Tibial nerve (tissue), 4 donors: ENCODE results near the gene SLC39A13. TPM values are rescaled to one million over a fixed set of nuclear protein-coding genes. Genes with fewer than 3 reads are reported as not detected.

Experiments
- DNase-seq, 2 donors: peaks; one replicate each; pipeline ENCODE4 v3.0.0-alpha.2; 2019; ENCODE audit warnings: low spot score in 2 of 2
- H3K27ac ChIP-seq, 4 donors: fragments of 200-600 bp; sonication (generic) in 3 of 4; one replicate each; pipeline ENCODE4 v1.5.1; 2017 to 2019; ENCODE audit warnings: mild to moderate bottlenecking in 1 of 4
- H3K27me3 ChIP-seq, 2 donors: fragments of 200-600 bp; sonication (generic) in 1 of 2; one replicate each; pipeline versions ENCODE4 v1.5.1 to v1.6.0; 2017 to 2019
- H3K36me3 ChIP-seq, 3 donors: fragments of 200-600 bp; sonication (generic); one replicate each; pipeline ENCODE4 v1.5.1; 2018 to 2019
- H3K4me1 ChIP-seq, 4 donors: fragments of 200-600 bp; sonication (generic) in 3 of 4; one replicate each; pipeline ENCODE4 v1.5.1; 2017 to 2019
- H3K4me3 ChIP-seq, 4 donors: fragments of 200-600 bp; sonication (generic) in 3 of 4; one replicate each; pipeline ENCODE4 v1.5.1; 2017 to 2019; ENCODE audit warnings: mild to moderate bottlenecking in 1 of 4, moderate library complexity in 1 of 4
- H3K9me3 ChIP-seq, 4 donors: fragments of 200-600 bp; sonication (generic) in 3 of 4; one replicate each; pipeline ENCODE4 v1.5.1; 2017 to 2019
- CTCF ChIP-seq, 5 experiments: fragments of 200-600 bp in 3 of 5; fragments of 450-650 bp in 2 of 5; sonication (generic) in 3 of 5; IDR thresholded peaks; one replicate each; pipeline ENCODE4 v1.5.1; 2016 to 2019; ENCODE audit warnings: antibody characterized with exemption in 5 of 5, mild to moderate bottlenecking in 3 of 5, moderate library complexity in 2 of 5
- EP300 ChIP-seq, 2 donors: sonication (generic); formaldehyde crosslinking; IDR thresholded peaks; one replicate each; pipeline ENCODE4 v1.6.1; 2017; ENCODE audit warnings: antibody characterized with exemption in 2 of 2, mild to moderate bottlenecking in 1 of 2
- POLR2A ChIP-seq, 2 donors: fragments of 450-650 bp; IDR thresholded peaks; one replicate each; pipeline ENCODE4 v1.6.1; 2017; ENCODE audit warnings: antibody characterized with exemption in 2 of 2, mild to moderate bottlenecking in 2 of 2, moderate library complexity in 2 of 2
- WGBS, 2 donors: methylation state at CpG; one replicate each; pipeline ENCODE4 v1.1.5; 2018; 5-methylcytosine and 5-hydroxymethylcytosine counted together
- total RNA-seq, 4 donors: library from RNA; depleted of rRNA; stranded (reverse); fragments of >200 nt; gene quantifications; one replicate each; pipeline ENCODE4 v1.1.0, GENCODE V29; 2016

The SLC39A13 gene
- total RNA-seq, 4 donors from 2014 or later, result 91.6 to 142 (median 116) TPM

- no peak for TF ChIP-seq POLR2A (IDR thresholded peaks at IDR 0.05)
- no peak for TF ChIP-seq EP300 (IDR thresholded peaks at IDR 0.05)
- no peak for TF ChIP-seq CTCF (IDR thresholded peaks at IDR 0.05)
- no peak for DNase-seq
- 76 to 88% methylated on average over 9 to 11 of the region's 12 CpGs for WGBS, 2 donors
- H3K27me3 ChIP-seq, result no peaks in the 10 kb centered on the region
- H3K9me3 ChIP-seq, result no peaks in the 10 kb centered on the region
- no peaks in the 10 kb centered on the region for H3K36me3 ChIP-seq
- H3K4me1 ChIP-seq, result peaks cover 0 to 4% (median 0%) of the 10 kb centered on the region in 4 donors
- H3K27ac ChIP-seq, result no peak overlapping the region
- no peak overlapping the region for H3K4me3 ChIP-seq
These were observed 33.0 kb downstream of the SLC39A13 start for GRCh38 chr11:47441421-47441820.

GRCh38 chr11:47442514-47442913 lies 34.1 kb downstream of the SLC39A13 start:
- Histone ChIP-seq H3K36me3 (no peaks in the 10 kb centered on the region), H3K27ac (no peak overlapping the region), H3K9me3 (no peaks in the 10 kb centered on the region), H3K4me3 (no peak overlapping the region), H3K4me1 (peaks cover 0 to 4% (median 0%) of the 10 kb centered on the region in 4 donors), H3K27me3 (no peaks in the 10 kb centered on the region)
- no peak for DNase-seq
- 80 to 85% methylated on average over 4 to 8 of the region's 8 CpGs for WGBS, 2 donors
- TF ChIP-seq EP300 (IDR thresholded peaks at IDR 0.05) (no peak), POLR2A (IDR thresholded peaks at IDR 0.05) (no peak), CTCF (IDR thresholded peaks at IDR 0.05) (no peak)

DNA sequence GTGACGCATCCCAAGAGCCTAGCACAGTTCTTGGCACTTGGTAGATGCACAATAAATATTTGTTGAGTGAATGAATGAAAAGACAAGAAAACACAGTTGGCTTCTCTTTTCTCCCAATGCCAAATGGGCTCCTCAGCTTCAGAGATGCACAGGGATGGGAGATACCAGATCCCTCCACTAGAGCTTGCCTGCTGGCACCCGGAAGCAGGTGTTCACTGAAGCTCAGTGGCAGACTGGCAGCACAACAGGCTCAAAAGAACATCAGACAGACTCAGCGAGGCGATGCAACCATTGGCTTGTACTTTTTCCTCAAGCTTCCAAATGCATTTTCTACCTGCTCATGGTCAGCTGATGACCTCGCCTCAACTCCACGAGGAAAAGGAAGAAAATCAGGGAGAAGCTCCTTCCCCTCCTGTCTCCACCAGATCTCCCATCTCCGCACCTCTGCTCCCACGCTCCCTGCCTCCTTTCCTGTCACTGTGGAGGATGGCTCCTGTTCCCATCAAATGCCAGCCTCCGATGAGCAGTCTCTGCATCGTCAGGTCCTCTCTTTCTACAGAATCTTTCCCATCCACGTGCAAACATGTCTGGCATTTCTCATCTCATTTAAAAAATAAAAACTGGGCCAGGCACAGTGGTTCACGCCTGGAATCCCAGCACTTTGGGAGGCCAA lies 34.8 kb downstream of the SLC39A13 start:
- WGBS, 2 donors, result 78 to 82% methylated on average over 12 of the region's 12 CpGs
- no peak overlapping the region for H3K27ac ChIP-seq
- DNase-seq, result no peak

DNA sequence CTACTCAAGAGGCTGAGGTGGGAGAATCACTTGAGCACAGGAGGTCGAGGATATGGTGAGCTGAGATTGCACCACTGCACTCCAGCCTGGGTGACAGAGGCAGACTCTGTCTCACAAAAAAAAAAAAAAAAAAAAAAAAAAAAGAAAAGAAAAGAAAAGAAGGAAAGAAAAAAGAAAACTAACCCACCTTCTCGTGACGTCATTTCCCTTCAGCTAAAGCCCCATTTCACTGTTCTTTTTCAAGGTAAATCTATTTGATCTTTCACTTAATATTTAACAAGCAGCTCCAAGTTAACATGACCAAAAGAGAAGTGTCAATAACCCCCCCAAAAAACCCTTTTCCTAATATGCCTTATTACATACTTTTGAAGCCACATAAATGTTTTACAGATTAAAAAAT lies 35.4 kb downstream of the SLC39A13 start:
- no peak for TF ChIP-seq EP300 (IDR thresholded peaks at IDR 0.05)
- TF ChIP-seq POLR2A (IDR thresholded peaks at IDR 0.05), result no peak
- no peak for TF ChIP-seq CTCF (IDR thresholded peaks at IDR 0.05)
- Histone ChIP-seq H3K9me3 (no peaks in the 10 kb centered on the region), H3K36me3 (no peaks in the 10 kb centered on the region), H3K27me3 (no peaks in the 10 kb centered on the region), H3K4me3 (no peak overlapping the region), H3K27ac (no peak overlapping the region), H3K4me1 (no peaks in the 10 kb centered on the region)
- WGBS, 2 donors, result 83% methylated on average over 3 of the region's 3 CpGs
- DNase-seq, result no peak

More for the DNA sequence above, 34.8 kb downstream of the SLC39A13 start:
- TF ChIP-seq EP300 (IDR thresholded peaks at IDR 0.05) (no peak), CTCF (IDR thresholded peaks at IDR 0.05) (no peak), POLR2A (IDR thresholded peaks at IDR 0.05) (no peak)
- Histone ChIP-seq H3K9me3 (no peaks in the 10 kb centered on the region), H3K27me3 (no peaks in the 10 kb centered on the region), H3K36me3 (no peaks in the 10 kb centered on the region), H3K4me1 (no peaks in the 10 kb centered on the region), H3K4me3 (no peak overlapping the region)

DNA sequence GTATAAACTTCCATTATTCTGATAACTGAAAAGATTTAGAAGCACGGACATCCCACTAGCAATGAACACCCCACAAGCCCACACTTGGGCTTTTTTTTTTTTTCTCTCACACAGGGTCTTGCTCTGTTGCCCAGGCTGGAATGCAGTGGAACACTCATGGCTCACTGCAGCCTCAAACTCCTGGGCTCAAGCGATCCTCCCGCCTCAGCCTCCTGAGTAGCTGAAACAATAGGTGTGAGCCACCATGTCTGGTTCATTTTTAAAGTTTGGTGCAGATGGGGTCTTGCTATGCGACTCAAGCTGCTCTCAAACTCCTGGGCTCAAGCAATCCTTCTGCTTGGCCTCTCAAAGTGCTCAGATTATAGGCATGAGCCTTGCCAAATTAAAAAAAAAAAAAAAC lies 37.5 kb downstream of the SLC39A13 start:
- H3K4me3 ChIP-seq, result no peak overlapping the region
- no peaks in the 10 kb centered on the region for H3K27me3 ChIP-seq
- no peak for TF ChIP-seq CTCF (IDR thresholded peaks at IDR 0.05)
- TF ChIP-seq EP300 (IDR thresholded peaks at IDR 0.05), result no peak
- TF ChIP-seq POLR2A (IDR thresholded peaks at IDR 0.05), result no peak
- no peaks in the 10 kb centered on the region for H3K4me1 ChIP-seq
- no peak for DNase-seq
- 91 to 92% methylated on average over 4 of the region's 4 CpGs for WGBS, 2 donors
- no peaks in the 10 kb centered on the region for H3K36me3 ChIP-seq
- no peaks in the 10 kb centered on the region for H3K9me3 ChIP-seq
- H3K27ac ChIP-seq, result no peak overlapping the region
